Measurements from ENCODE around the gene C12orf75. TPM values are rescaled to one million over a fixed set of nuclear protein-coding genes. Genes with fewer than 3 reads are reported as not detected.
"Not testable (repeated sequence)": the region's sequence is repeated elsewhere in the genome, so short reads cannot be mapped to it uniquely, and the experiment has no call there.

Gene C12orf75
- total and polyA plus RNA-seq, 9 donors = 5.4 to 18.5 (median 8.5) TPM

- not testable (repeated sequence) for H3K36me3 ChIP-seq (ENCODE audit: control insufficient read depth, insufficient read depth, low read length); H3K27ac ChIP-seq (ENCODE audit: low read length); H3K4me3 ChIP-seq (ENCODE audit: low read length); H3K27me3 ChIP-seq (ENCODE audit: control insufficient read depth, insufficient read depth, low read length); DNase-seq; H3K9me3 ChIP-seq (replicated peaks; ENCODE audit: control insufficient read depth, low read depth, low read length); H3K4me1 ChIP-seq (ENCODE audit: control insufficient read depth, insufficient read depth, low read length)
- no CpG with 5 or more reads among the region's 4 CpGs for WGBS (ENCODE audit: insufficient coverage)
Measured at GRCh38 chr12:105308839-105309238, 21.7 kb upstream of the C12orf75 start.

GRCh38 chr12:105309384-105309783, 21.1 kb upstream of the C12orf75 start:
- H3K27ac ChIP-seq (ENCODE audit: low read length); H3K27me3 ChIP-seq (ENCODE audit: control insufficient read depth, insufficient read depth, low read length); H3K36me3 ChIP-seq (ENCODE audit: control insufficient read depth, insufficient read depth, low read length); H3K4me3 ChIP-seq (ENCODE audit: low read length); H3K4me1 ChIP-seq (ENCODE audit: control insufficient read depth, insufficient read depth, low read length); H3K9me3 ChIP-seq (replicated peaks; ENCODE audit: control insufficient read depth, low read depth, low read length); DNase-seq: not testable (repeated sequence)
- no CpG with 5 or more reads among the region's 3 CpGs for WGBS (ENCODE audit: insufficient coverage)

DNA sequence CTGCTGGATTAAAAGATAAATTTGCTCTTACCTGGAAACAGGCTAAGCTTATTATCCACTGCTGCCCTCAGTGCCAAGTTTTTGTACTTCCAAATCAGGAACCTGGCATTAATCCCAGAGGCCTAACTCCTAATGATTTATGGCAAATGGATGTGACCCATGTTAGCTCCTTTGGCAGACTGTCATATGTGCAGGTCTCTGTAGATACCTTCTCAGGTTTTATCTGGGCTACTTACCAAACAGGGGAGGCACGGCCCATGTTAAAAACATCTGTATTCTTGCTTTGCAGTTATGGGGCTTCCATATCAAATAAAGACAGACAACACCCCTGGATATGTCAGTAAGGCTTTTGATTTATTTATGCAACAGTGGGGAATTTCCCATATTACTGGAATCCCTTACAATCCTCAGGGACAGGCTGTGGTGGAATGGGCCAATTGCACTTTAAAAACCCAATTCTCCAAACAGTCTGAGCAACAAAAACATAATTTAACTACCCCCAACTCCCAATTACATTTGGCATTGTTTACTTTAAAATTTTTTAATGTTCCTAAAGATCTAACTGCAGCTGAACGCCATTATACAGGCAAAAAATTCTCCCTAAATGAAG, 19.9 kb upstream of the C12orf75 start:
- H3K27ac ChIP-seq (ENCODE audit: low read length); H3K36me3 ChIP-seq (ENCODE audit: control insufficient read depth, insufficient read depth, low read length); H3K27me3 ChIP-seq (ENCODE audit: control insufficient read depth, insufficient read depth, low read length); H3K9me3 ChIP-seq (replicated peaks; ENCODE audit: control insufficient read depth, low read depth, low read length); H3K4me3 ChIP-seq (ENCODE audit: low read length); H3K4me1 ChIP-seq (ENCODE audit: control insufficient read depth, insufficient read depth, low read length): not testable (repeated sequence)
- peak; percentile 11 for DNase-seq
- no CpG with 5 or more reads among the region's 2 CpGs for WGBS (ENCODE audit: insufficient coverage)

GRCh38 chr12:105311936-105312335, 18.6 kb upstream of the C12orf75 start:
- not testable (repeated sequence) for H3K4me1 ChIP-seq (ENCODE audit: control insufficient read depth, insufficient read depth, low read length); H3K36me3 ChIP-seq (ENCODE audit: control insufficient read depth, insufficient read depth, low read length); H3K9me3 ChIP-seq (replicated peaks; ENCODE audit: control insufficient read depth, low read depth, low read length); H3K27ac ChIP-seq (ENCODE audit: low read length); H3K27me3 ChIP-seq (ENCODE audit: control insufficient read depth, insufficient read depth, low read length); H3K4me3 ChIP-seq (ENCODE audit: low read length); DNase-seq
- no CpG with 5 or more reads among the region's 3 CpGs for WGBS (ENCODE audit: insufficient coverage)

- not testable (repeated sequence) for H3K4me3 ChIP-seq (ENCODE audit: low read length); H3K36me3 ChIP-seq (ENCODE audit: control insufficient read depth, insufficient read depth, low read length); H3K9me3 ChIP-seq (replicated peaks; ENCODE audit: control insufficient read depth, low read depth, low read length); H3K27ac ChIP-seq (ENCODE audit: low read length); DNase-seq; H3K4me1 ChIP-seq (ENCODE audit: control insufficient read depth, insufficient read depth, low read length); H3K27me3 ChIP-seq (ENCODE audit: control insufficient read depth, insufficient read depth, low read length)
- 93% methylated on average over 3 of the region's 8 CpGs for WGBS (ENCODE audit: insufficient coverage)
Measured at GRCh38 chr12:105313755-105314154, 16.7 kb upstream of the C12orf75 start.

- peaks cover 3% of the 10 kb centered on the region for H3K9me3 ChIP-seq (replicated peaks; ENCODE audit: control insufficient read depth, low read depth, low read length)
- no peaks in the 10 kb centered on the region for H3K4me1 ChIP-seq (ENCODE audit: control insufficient read depth, insufficient read depth, low read length)
- WGBS (ENCODE audit: insufficient coverage) = 77% methylated on average over 2 of the region's 2 CpGs
- DNase-seq = no peak
- H3K27ac ChIP-seq (ENCODE audit: low read length) = no peak overlapping the region
- H3K4me3 ChIP-seq (ENCODE audit: low read length) = no peak overlapping the region
- H3K36me3 ChIP-seq (ENCODE audit: control insufficient read depth, insufficient read depth, low read length) = no peaks in the 10 kb centered on the region
- no peaks in the 10 kb centered on the region for H3K27me3 ChIP-seq (ENCODE audit: control insufficient read depth, insufficient read depth, low read length)
Measured at GRCh38 chr12:105315130-105315529, 15.4 kb upstream of the C12orf75 start.

DNA sequence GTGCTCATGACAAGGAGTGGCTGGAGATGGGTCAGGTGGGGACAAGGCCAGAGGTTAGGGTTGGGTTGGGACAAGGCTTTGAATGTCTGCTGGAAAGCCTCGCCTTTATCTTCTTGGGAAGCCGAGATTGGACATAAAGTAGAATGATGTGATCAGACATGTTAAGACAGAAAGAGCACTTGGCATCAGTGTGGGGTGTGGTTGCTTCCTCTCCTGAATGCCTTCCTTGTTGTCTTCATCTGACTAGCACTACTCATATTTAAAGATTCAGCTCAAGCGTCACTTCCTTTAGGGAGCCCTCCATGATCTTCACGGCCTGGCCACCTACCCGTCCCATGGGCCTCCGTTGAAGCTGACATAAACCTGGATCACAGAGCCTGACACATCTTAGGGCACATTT, 14.8 kb upstream of the C12orf75 start:
- no peak for DNase-seq
- H3K4me1 ChIP-seq (ENCODE audit: control insufficient read depth, insufficient read depth, low read length) = no peaks in the 10 kb centered on the region
- H3K36me3 ChIP-seq (ENCODE audit: control insufficient read depth, insufficient read depth, low read length) = no peaks in the 10 kb centered on the region
- no peak overlapping the region for H3K27ac ChIP-seq (ENCODE audit: low read length)
- H3K9me3 ChIP-seq (replicated peaks; ENCODE audit: control insufficient read depth, low read depth, low read length) = peaks cover 3% of the 10 kb centered on the region
- 92% methylated on average over 4 of the region's 6 CpGs for WGBS (ENCODE audit: insufficient coverage)
- H3K4me3 ChIP-seq (ENCODE audit: low read length) = no peak overlapping the region
- H3K27me3 ChIP-seq (ENCODE audit: control insufficient read depth, insufficient read depth, low read length) = no peaks in the 10 kb centered on the region

DNA sequence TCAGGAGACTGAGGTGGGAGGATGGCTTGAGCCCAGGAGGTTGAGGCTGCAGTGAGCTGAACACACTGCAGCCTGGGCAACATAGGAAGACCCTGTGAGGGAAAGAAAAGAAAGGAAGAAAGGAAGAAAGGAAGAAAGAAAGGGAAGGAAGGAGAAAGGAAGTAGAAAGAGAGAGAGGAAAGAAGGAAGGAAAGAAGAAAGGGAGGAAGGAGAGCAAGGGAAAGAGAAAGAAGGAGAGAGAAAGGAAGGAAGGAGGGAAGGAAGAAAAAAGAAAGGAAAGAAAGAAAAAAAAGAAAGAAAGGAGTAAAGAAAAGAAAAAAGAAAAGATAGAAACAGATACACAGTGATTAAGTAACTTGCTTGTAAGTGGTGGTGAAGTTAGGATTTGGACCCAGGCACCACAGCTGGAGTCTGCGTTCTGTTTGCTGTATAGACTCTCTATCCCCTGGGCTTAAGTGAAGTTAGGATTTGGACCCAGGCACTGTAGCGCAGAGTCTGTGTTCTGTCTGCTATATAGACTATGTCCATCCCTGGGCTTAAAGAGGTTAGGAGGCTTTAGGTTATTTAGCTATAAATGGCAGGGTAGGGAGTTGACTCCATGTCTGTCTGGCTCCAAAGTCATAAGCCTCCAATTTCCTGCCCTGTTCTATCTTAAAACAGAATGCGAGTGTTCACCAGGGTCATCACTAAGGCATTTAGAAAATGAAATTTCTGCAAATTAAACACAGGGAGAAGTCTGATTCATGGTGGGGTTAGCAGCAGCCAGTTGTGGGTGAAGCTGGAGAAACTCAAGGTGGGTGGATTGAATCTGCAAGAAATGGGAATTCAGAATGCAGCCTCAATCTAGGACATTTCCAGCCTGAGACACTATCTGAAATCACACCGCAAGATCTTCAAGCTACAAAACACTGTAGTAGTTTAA, 13.3 kb upstream of the C12orf75 start:
- H3K4me1 ChIP-seq (ENCODE audit: control insufficient read depth, insufficient read depth, low read length) = no peaks in the 10 kb centered on the region
- no peaks in the 10 kb centered on the region for H3K36me3 ChIP-seq (ENCODE audit: control insufficient read depth, insufficient read depth, low read length)
- H3K4me3 ChIP-seq (ENCODE audit: low read length) = no peak overlapping the region
- no peak overlapping the region for H3K27ac ChIP-seq (ENCODE audit: low read length)
- DNase-seq = no peak
- no peaks in the 10 kb centered on the region for H3K27me3 ChIP-seq (ENCODE audit: control insufficient read depth, insufficient read depth, low read length)
- WGBS (ENCODE audit: insufficient coverage) = 60% methylated on average over 1 of the region's 4 CpGs
- peaks cover 3% of the 10 kb centered on the region for H3K9me3 ChIP-seq (replicated peaks; ENCODE audit: control insufficient read depth, low read depth, low read length)

- no peaks in the 10 kb centered on the region for H3K36me3 ChIP-seq (ENCODE audit: control insufficient read depth, insufficient read depth, low read length)
- peaks cover 3% of the 10 kb centered on the region for H3K9me3 ChIP-seq (replicated peaks; ENCODE audit: control insufficient read depth, low read depth, low read length)
- WGBS (ENCODE audit: insufficient coverage) = no CpG with 5 or more reads among the region's 3 CpGs
- no peak overlapping the region for H3K27ac ChIP-seq (ENCODE audit: low read length)
- DNase-seq = no peak
- H3K4me3 ChIP-seq (ENCODE audit: low read length) = no peak overlapping the region
- no peaks in the 10 kb centered on the region for H3K27me3 ChIP-seq (ENCODE audit: control insufficient read depth, insufficient read depth, low read length)
- no peaks in the 10 kb centered on the region for H3K4me1 ChIP-seq (ENCODE audit: control insufficient read depth, insufficient read depth, low read length)
Measured at GRCh38 chr12:105317942-105318621, 12.4 kb upstream of the C12orf75 start.
